NCI-H226 (cell line): Measurements from ENCODE around the gene GPR153.
"Not testable (repeated sequence)": the region's sequence is repeated elsewhere in the genome, so short reads cannot be mapped to it uniquely, and the experiment has no call there.

Experiments
- DNase-seq: peaks from one replicate; pipeline ENCODE4 v3.0.0-alpha.2; 2015

GPR153 gene

DNA sequence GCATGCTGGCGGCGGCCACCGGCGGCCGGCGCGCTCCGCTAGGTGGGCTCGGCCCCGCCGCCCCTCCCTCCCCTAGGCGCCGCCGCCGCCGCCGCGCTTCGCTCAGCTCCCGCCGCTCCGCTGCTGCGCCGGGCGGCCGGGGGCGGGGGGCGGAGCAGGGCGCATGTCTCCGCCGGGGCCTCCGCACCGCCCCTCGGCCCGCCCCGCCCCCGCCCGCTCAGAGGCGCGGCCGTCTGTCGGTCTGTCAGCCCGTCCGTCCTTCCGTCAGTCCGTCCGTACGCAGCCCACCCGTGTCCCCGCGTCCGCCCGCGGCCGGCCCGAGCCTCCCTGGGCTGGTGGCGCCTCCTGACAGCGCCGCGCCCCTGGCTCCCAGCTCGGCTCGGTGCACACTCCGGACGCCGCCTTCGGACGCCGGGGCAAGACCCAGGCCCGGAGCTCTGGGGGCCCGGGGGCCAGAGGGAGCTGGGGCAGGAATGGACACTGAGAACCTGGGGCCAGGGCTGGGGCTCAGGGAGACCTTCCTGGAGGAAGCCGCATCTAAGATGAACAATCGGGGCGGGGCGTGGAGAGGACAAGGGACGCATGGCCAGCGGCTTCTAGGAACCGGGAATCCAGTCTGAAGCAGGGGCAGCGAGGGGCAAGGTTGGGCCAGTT is at the start of gene GPR153:
Gene GPR153 (minus strand): TSS at position 138 of the 654 bp plus-strand sequence. CDS start 6,193 bp downstream, outside the sequence.
- DNase-seq: peak; percentile 37

GRCh38 chr1:6310116-6310848 is 49.4 kb upstream of the GPR153 start:
- DNase-seq: no peak

DNA sequence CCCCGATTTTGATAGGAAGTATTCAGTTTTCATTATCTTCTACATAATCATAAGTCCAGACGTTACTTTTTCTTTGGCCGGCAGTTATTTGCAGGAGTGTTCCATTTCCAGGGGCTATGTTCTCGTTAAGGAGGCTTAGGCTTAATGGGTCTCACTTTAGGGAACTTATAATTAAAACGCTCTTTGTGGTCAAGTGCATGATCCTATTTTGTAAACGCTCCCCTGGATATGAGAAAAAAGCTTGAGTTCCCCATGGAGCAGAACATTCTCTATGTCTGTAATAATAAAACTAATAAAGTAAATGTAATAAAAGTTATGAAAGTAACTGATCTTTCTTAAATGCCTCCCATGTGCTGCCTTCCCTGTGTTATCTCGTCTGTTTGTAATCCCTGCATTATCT is 48.7 kb upstream of the GPR153 start:
- no peak for DNase-seq

GRCh38 chr1:6308449-6308848 is 47.6 kb upstream of the GPR153 start:
- DNase-seq: no peak

- DNase-seq: not testable (repeated sequence)
Observed at GRCh38 chr1:6307682-6308081, 46.8 kb upstream of the GPR153 start.

- no peak for DNase-seq
Observed at GRCh38 chr1:6307099-6307498, 46.2 kb upstream of the GPR153 start.

GRCh38 chr1:6303397-6304012 is 42.6 kb upstream of the GPR153 start:
- no peak for DNase-seq

DNA sequence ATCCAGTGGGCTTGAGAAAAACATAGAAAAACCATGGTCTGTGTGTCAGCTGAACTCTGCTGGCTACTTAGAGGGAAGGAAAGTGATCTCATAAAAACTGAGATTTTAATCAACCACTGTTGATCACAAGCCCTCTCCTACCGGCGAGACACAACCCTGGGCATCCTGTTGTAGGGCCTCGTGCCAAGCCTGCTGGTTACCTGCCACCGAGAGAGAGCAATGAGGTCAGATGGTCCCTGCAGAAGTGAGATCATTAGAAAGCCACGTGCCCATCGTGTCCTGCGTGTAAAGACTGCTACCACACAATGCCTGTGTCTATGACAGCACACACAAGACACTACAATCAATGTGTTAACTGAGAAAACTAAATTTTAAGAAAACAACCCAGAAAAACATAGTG is 41.7 kb upstream of the GPR153 start:
- DNase-seq: no peak

GRCh38 chr1:6301526-6301925 is 40.6 kb upstream of the GPR153 start:
- no peak for DNase-seq

DNA sequence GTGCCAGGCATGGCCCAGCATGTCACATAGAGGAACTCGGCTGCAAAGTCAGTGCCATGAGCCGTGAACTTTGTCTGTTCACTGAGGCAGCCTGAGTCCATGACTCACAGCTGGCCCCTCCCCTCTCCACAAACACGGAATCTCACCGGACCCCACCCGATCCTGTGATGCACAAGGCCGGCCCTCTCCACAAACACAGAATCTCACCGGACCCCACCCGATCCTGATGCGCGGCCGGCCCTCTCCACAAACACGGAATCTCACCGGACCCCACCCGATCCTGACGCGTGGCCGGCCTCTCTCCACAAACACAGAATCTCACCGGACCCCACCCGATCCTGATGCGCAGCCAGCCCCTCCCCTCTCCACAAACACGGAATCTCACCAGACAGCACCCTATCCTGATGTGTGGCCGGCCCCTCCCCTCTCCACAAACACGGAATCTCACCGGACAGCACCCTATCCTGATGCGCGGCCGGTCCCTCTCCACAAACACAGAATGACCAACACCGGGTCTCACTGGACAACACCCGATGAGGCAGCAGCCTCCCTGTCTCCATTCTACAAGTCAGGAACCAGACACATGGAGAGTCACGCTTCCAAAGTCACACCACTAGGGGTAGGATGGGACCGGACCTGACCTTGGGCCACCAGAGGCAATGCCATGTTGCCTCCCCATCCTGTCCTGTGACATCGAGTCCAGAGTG is 39.6 kb upstream of the GPR153 start:
- DNase-seq: no peak

- no peak for DNase-seq
Observed at GRCh38 chr1:6299557-6300165, 38.8 kb upstream of the GPR153 start.

GRCh38 chr1:6298940-6299465 is 38.1 kb upstream of the GPR153 start:
- DNase-seq: no peak

GRCh38 chr1:6298530-6298929 is 37.6 kb upstream of the GPR153 start:
- DNase-seq: no peak

- no peak for DNase-seq
Observed at GRCh38 chr1:6295910-6296309, 35.0 kb upstream of the GPR153 start.

DNA sequence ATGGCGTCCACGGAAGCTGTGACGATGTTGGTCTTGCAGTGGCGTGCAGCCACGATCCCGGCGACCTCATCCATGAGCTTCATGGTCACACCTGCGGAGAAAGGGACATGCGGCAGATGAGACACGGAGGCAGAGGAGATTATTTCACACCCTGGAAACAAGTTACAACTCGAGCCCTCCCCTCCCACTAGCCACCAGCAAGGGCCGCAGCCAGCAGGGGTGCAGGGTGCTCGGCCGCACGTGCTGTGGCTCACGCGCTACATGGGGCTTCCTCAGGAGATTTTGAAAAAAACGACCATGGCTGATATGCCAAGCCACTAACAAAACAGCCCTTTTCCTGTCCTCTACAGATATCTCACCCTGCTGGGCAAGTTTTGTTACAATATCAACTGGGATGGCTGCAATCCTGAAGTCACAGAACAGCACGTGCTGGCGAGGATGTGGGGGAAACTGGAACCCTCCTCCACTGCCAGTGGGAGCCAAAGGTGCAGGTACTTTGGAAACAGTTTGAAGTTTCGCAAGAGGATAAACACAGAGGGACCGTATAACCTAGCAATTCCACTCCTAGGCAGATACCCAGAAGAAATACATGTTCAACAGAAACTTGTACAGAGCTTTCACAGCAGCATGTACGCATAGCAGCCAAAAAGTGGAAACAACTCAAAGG is 34.1 kb upstream of the GPR153 start:
- no peak for DNase-seq

GRCh38 chr1:6294080-6294889 is 33.4 kb upstream of the GPR153 start:
- DNase-seq: no peak

GRCh38 chr1:6292102-6292501 is 31.2 kb upstream of the GPR153 start:
- no peak for DNase-seq

- DNase-seq: no peak
Observed at GRCh38 chr1:6288665-6289064, 27.8 kb upstream of the GPR153 start.

DNA sequence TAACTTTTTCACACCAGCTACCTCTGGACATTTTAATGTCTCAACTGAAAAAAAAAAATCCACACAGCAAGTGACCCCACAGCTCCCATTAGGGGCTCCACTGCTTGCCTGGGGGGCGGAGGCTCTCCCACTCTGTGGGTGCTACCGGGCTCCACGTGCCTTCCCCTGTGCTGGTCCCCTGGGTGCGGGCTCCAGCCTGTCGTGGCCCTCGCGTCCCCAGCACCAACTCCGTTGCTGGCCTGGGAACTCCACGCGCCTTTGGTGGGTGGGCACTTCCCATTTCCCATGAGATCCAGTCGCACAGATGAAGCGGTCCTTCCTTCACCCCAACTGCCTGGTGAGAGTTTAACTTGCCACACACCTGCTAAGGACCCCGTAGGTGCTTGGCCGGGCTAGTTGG is 27.1 kb upstream of the GPR153 start:
- no peak for DNase-seq

- DNase-seq: no peak
Observed at GRCh38 chr1:6287431-6287886, 26.6 kb upstream of the GPR153 start.

DNA sequence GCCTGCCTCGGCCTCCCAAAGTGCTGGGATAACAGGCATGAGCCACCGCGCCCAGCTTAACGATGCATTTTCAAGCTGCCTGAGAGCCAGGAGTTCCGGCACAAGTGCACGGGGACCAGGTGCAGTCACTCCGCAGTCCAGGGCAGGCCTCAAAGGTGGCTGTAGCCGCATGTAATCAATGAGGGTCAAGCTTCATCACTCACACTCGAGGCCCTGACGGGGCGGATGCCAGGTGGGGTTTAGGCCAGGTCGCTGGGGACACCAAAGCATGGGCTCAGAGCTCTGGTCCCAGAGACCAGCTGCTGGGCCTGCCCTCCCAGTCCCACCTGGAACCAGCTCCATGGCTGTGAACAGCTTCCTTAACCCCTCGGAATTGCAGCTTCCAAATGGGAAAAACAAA is 26.1 kb upstream of the GPR153 start:
- no peak for DNase-seq
